ENCODE measurements around the gene PTEN.
"Not testable (repeated sequence)": the region's sequence is repeated elsewhere in the genome, so short reads cannot be mapped to it uniquely, and the experiment has no call there.

PTEN gene

DNA sequence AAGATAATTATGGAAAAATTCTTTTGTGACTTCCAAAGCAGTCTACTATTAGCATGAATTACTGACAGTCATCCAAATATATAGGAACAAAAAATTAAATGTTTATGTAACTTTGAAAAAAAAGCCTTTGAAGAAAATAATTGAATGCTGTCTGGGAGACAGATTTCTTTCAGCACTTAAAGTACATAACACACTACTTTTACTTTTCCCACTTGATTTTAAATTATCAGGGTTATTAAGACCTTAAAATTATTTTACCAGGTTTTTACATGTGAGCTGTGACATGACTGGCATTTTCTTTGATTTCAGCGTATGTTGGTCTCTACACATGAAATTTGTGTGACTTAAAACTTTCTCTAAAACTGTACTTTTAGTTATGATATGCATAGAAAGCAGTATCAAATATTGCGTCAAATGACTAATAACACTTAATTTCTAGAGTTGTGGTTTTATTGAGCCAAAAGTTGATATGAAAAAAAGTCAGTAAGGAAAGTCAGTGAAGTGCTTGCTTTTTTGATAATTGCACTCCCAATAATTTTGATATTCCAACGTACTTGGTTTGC, 3.1 kb downstream of the PTEN start:
- H3K4me3 ChIP-seq (ENCODE audit: low read length), result peak overlapping the region; percentile 92
- no peak for TF ChIP-seq CTCF (conservative IDR thresholded peaks at IDR 0.05; ENCODE audit: low read depth, low read length)
- DNase-seq (ENCODE audit: low read depth), result no peak

- H3K4me3 ChIP-seq (ENCODE audit: low read length), result peak overlapping the region; percentile 92
- TF ChIP-seq CTCF (conservative IDR thresholded peaks at IDR 0.05; ENCODE audit: low read depth, low read length), result no peak
- DNase-seq (ENCODE audit: low read depth), result no peak
Observed at GRCh38 chr10:87867453-87867852, 4.0 kb downstream of the PTEN start.

GRCh38 chr10:87868277-87868676, 4.9 kb downstream of the PTEN start:
- no peak for TF ChIP-seq CTCF (conservative IDR thresholded peaks at IDR 0.05; ENCODE audit: low read depth, low read length)
- H3K4me3 ChIP-seq (ENCODE audit: low read length), result peak overlapping the region; percentile 92
- no peak for DNase-seq (ENCODE audit: low read depth)

DNA sequence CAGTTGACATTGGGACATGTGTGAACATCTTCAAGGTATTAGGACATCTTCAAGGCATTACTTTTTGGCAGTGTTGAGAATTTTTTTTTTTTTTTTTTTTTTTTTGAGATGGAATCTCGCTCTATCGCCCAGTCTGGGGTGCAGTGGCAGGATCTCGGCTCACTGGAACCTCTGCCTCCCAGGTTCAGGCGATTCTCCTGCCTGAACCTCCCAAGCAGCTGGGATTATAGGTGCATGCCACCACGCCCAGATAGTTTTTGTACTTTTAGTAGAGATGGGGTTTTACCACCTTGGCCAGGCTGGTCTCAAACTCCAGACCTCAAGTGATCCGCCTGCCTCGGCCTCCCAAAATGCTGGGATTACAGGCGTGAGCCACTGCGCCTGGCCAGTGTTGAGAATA, 5.7 kb downstream of the PTEN start:
- DNase-seq (ENCODE audit: low read depth); H3K4me3 ChIP-seq (ENCODE audit: low read length): not testable (repeated sequence)

DNA sequence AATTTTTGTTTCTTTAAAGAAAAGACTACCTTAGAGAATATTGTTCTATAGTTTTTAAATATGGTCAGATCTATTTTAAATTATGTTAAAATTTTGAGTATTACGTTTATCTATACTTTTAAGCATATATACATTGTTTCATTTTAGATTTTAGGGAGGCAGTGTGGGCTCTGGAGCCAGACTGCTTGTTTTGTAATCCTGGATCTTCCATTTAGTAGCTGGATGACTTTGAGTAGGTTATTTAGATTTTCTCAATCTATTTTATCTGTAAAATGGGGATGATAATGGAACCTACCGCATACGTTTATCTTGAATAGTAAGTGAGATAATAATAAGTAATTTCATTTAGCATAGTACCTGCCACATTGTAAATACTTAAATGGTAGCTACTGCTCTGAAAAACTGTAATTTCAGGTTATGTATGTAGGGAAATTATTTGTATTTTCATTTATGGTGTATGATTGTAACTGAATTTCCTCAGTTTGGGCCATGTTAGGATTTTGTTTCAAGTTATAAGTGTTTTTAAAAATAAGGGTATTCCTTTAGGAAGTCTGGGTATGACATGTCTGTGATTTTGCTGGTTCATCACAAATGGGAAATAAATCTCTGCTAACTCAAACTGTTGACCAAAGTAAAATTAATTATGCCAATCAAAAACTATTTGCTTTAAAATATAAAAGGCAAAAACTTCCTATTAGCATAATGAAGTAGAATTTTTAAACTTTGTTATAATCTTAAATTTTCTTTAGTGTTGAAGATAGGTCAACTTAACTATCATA, 6.5 kb downstream of the PTEN start:
- no peak for TF ChIP-seq CTCF (conservative IDR thresholded peaks at IDR 0.05; ENCODE audit: low read depth, low read length)
- no peak overlapping the region for H3K4me3 ChIP-seq (ENCODE audit: low read length)
- DNase-seq (ENCODE audit: low read depth), result no peak

- no peak overlapping the region for H3K4me3 ChIP-seq (ENCODE audit: low read length)
- TF ChIP-seq CTCF (conservative IDR thresholded peaks at IDR 0.05; ENCODE audit: low read depth, low read length), result no peak
- DNase-seq (ENCODE audit: low read depth), result no peak
Observed at GRCh38 chr10:87872828-87873227, 9.4 kb downstream of the PTEN start.

- TF ChIP-seq CTCF (conservative IDR thresholded peaks at IDR 0.05; ENCODE audit: low read depth, low read length), result no peak
- no peak overlapping the region for H3K4me3 ChIP-seq (ENCODE audit: low read length)
- no peak for DNase-seq (ENCODE audit: low read depth)
Observed at GRCh38 chr10:87873656-87874055, 10.2 kb downstream of the PTEN start.

All from retinal pigment epithelial cell (primary cell).